ENCODE measurements around the gene SDK1. TPM values are rescaled to one million over a fixed set of nuclear protein-coding genes. Genes with fewer than 3 reads are reported as not detected.

SDK1 gene
- total RNA-seq, 2 donors from 2014 or later, result 3.1 to 3.6 TPM

- Histone ChIP-seq H3K4me3 (no peak overlapping the region), H3K27ac (no peak overlapping the region), H3K4me1 (no peaks in the 10 kb centered on the region), H3K36me3 (no peaks in the 10 kb centered on the region), H3K9me3 (peaks cover 0 to 13% of the 10 kb centered on the region in 2 donors), H3K27me3 (no peaks in the 10 kb centered on the region)
- TF ChIP-seq CTCF (IDR thresholded peaks at IDR 0.05), result no peak
- DNase-seq (ENCODE audit: low spot score), result no peak
Observed at GRCh38 chr7:4015371-4015770, 714.3 kb downstream of the SDK1 start.

- no peaks in the 10 kb centered on the region for H3K4me1 ChIP-seq
- no peak for DNase-seq (ENCODE audit: low spot score)
- no peaks in the 10 kb centered on the region for H3K36me3 ChIP-seq
- TF ChIP-seq CTCF (IDR thresholded peaks at IDR 0.05), result no peak
- H3K27ac ChIP-seq, result no peak overlapping the region
- no peaks in the 10 kb centered on the region for H3K27me3 ChIP-seq
- H3K9me3 ChIP-seq, result peaks cover 0 to 13% of the 10 kb centered on the region in 2 donors
- no peak overlapping the region for H3K4me3 ChIP-seq
Observed at GRCh38 chr7:4015996-4016395, 714.9 kb downstream of the SDK1 start.

GRCh38 chr7:4017081-4017480 is 716.0 kb downstream of the SDK1 start:
- Histone ChIP-seq H3K36me3 (no peaks in the 10 kb centered on the region), H3K27me3 (no peaks in the 10 kb centered on the region), H3K4me3 (no peak overlapping the region), H3K27ac (no peak overlapping the region), H3K9me3 (peaks cover 0 to 16% of the 10 kb centered on the region in 2 donors), H3K4me1 (no peaks in the 10 kb centered on the region)
- no peak for TF ChIP-seq CTCF (IDR thresholded peaks at IDR 0.05)
- no peak for DNase-seq (ENCODE audit: low spot score)

GRCh38 chr7:4017785-4018184 is 716.7 kb downstream of the SDK1 start:
- no peak overlapping the region for H3K27ac ChIP-seq
- H3K9me3 ChIP-seq, result peaks cover 0 to 16% of the 10 kb centered on the region in 2 donors
- no peak for DNase-seq (ENCODE audit: low spot score)
- no peak overlapping the region for H3K4me3 ChIP-seq
- H3K4me1 ChIP-seq, result no peaks in the 10 kb centered on the region
- no peaks in the 10 kb centered on the region for H3K36me3 ChIP-seq
- H3K27me3 ChIP-seq, result no peaks in the 10 kb centered on the region
- no peak for TF ChIP-seq CTCF (IDR thresholded peaks at IDR 0.05)

- DNase-seq (ENCODE audit: low spot score), result no peak
- no peaks in the 10 kb centered on the region for H3K36me3 ChIP-seq
- H3K9me3 ChIP-seq, result peaks cover 0 to 16% of the 10 kb centered on the region in 2 donors
- H3K4me3 ChIP-seq, result no peak overlapping the region
- no peak overlapping the region for H3K27ac ChIP-seq
- no peaks in the 10 kb centered on the region for H3K27me3 ChIP-seq
- no peaks in the 10 kb centered on the region for H3K4me1 ChIP-seq
- no peak for TF ChIP-seq CTCF (IDR thresholded peaks at IDR 0.05)
Observed at GRCh38 chr7:4018601-4019316, 717.7 kb downstream of the SDK1 start.

GRCh38 chr7:4020086-4020485 is 719.0 kb downstream of the SDK1 start:
- Histone ChIP-seq H3K4me3 (no peak overlapping the region), H3K36me3 (no peaks in the 10 kb centered on the region), H3K27me3 (no peaks in the 10 kb centered on the region), H3K27ac (no peak overlapping the region), H3K9me3 (peaks cover 0 to 16% of the 10 kb centered on the region in 2 donors), H3K4me1 (no peaks in the 10 kb centered on the region)
- no peak for TF ChIP-seq CTCF (IDR thresholded peaks at IDR 0.05)
- DNase-seq (ENCODE audit: low spot score), result no peak

Measured in right atrium auricular region (tissue), 2 donors.